GM15510 (cell line): ENCODE measurements around the gene UBE3D.
A peak's percentile ranks its signal among the peaks of the same experiment; 100 is the strongest.

ENCODE experiments used
- POLR2A ChIP-seq: IDR thresholded peaks from 3 replicates; pipeline ENCODE4 v1.6.1; 2011; ENCODE audit warnings: borderline replicate concordance; ENCODE audit not compliant: insufficient read length; ENCODE audit errors: extremely low read depth

UBE3D gene

GRCh38 chr6:83067448-83068439 is 2.1 kb upstream of the UBE3D start, which contains the start of gene DOP1A:
Gene DOP1A, plus strand, starts transcription at chr6:83067671. Its CDS starts 29,307 bp downstream, at chr6:83096978.
- peak; percentile 70 for TF ChIP-seq POLR2A

- no peak for TF ChIP-seq POLR2A
Measured at GRCh38 chr6:83062225-83062624, 3.4 kb downstream of the UBE3D start.

- TF ChIP-seq POLR2A, result no peak
Measured at GRCh38 chr6:83061190-83061589, 4.5 kb downstream of the UBE3D start.

GRCh38 chr6:83057705-83058321 is 7.8 kb downstream of the UBE3D start:
- TF ChIP-seq POLR2A, result no peak

- no peak for TF ChIP-seq POLR2A
Measured at GRCh38 chr6:83055366-83055964, 10.2 kb downstream of the UBE3D start.

- TF ChIP-seq POLR2A, result no peak
Measured at GRCh38 chr6:83053678-83054077, 12.0 kb downstream of the UBE3D start.

- no peak for TF ChIP-seq POLR2A
Measured at GRCh38 chr6:83051377-83052172, 14.1 kb downstream of the UBE3D start.

- no peak for TF ChIP-seq POLR2A
Measured at GRCh38 chr6:83047065-83047754, 18.4 kb downstream of the UBE3D start.

- TF ChIP-seq POLR2A, result no peak
Measured at GRCh38 chr6:83044091-83044768, 21.4 kb downstream of the UBE3D start.

GRCh38 chr6:83042467-83043053 is 23.1 kb downstream of the UBE3D start:
- no peak for TF ChIP-seq POLR2A

- no peak for TF ChIP-seq POLR2A
Measured at GRCh38 chr6:83038246-83038645, 27.4 kb downstream of the UBE3D start.

GRCh38 chr6:83031689-83032088 is 34.0 kb downstream of the UBE3D start:
- no peak for TF ChIP-seq POLR2A

- TF ChIP-seq POLR2A, result no peak
Measured at GRCh38 chr6:83019741-83020140, 45.9 kb downstream of the UBE3D start.

- no peak for TF ChIP-seq POLR2A
Measured at GRCh38 chr6:83008626-83009025, 57.0 kb downstream of the UBE3D start.
